ENCODE results near the gene PPP1R3G.
A peak's percentile ranks its signal among the peaks of the same experiment; 100 is the strongest.
"Not testable (repeated sequence)": the region's sequence is repeated elsewhere in the genome, so short reads cannot be mapped to it uniquely, and the experiment has no call there.

PPP1R3G gene

GRCh38 chr6:5060439-5060838 is 24.7 kb upstream of the PPP1R3G start:
- H3K4me1 Mint-ChIP-seq; H3K27ac Mint-ChIP-seq; ATAC-seq; H3K4me3 Mint-ChIP-seq; H3K36me3 Mint-ChIP-seq; DNase-seq (ENCODE audit: low spot score in 2 of 2); H3K9me3 Mint-ChIP-seq: not testable (repeated sequence)

DNA sequence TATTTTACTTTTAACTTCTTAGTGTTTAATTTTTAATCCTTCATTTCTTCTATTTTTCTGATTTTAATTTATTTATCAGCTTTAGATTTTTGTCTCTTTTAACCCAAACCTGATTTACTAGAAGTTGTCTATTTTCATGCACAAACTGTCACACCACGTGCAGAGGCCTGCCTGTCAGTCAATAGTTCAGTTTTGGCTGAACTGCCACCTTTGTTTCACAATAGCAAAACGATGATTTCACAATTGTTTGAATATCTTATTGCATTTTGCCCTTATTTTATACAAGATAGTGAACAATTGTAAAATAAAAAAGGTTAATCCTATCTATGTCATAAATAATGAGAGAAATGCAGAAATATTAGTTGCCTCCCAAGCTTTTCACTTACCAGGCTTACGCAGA is 24.0 kb upstream of the PPP1R3G start:
- no peak overlapping the region for H3K27ac Mint-ChIP-seq
- no peak for DNase-seq (ENCODE audit: low spot score in 2 of 2)
- H3K36me3 Mint-ChIP-seq = peaks cover 4% of the 10 kb centered on the region
- ATAC-seq = no peak
- H3K9me3 Mint-ChIP-seq = no peaks in the 10 kb centered on the region
- no peaks in the 10 kb centered on the region for H3K4me1 Mint-ChIP-seq
- no peak overlapping the region for H3K4me3 Mint-ChIP-seq

DNA sequence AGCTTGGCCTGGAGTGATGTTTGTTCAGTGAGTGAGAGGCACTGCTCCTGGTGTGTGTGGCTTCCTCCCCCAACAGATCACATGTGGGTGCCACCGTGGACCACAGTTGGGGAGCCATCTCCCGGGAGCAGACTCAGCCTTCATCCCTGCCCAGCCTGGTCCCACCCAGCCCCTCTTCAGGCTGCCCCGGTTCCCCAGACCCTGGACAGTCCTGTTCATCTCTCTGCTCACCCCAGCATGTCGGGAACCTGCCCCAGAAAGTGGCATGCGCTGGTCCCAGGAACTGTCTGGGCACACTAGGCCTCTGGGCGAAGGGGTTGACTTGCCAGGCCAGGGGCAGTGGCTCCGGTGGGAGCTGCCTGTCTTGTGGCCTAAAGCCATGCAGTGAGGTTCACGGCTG is 21.5 kb upstream of the PPP1R3G start:
- no peak overlapping the region for H3K27ac Mint-ChIP-seq
- DNase-seq (ENCODE audit: low spot score in 2 of 2) (no peak), ATAC-seq (no peak)
- H3K4me1 Mint-ChIP-seq = no peaks in the 10 kb centered on the region
- H3K4me3 Mint-ChIP-seq = no peak overlapping the region
- no peaks in the 10 kb centered on the region for H3K36me3 Mint-ChIP-seq
- peaks cover 2% of the 10 kb centered on the region for H3K9me3 Mint-ChIP-seq

DNA sequence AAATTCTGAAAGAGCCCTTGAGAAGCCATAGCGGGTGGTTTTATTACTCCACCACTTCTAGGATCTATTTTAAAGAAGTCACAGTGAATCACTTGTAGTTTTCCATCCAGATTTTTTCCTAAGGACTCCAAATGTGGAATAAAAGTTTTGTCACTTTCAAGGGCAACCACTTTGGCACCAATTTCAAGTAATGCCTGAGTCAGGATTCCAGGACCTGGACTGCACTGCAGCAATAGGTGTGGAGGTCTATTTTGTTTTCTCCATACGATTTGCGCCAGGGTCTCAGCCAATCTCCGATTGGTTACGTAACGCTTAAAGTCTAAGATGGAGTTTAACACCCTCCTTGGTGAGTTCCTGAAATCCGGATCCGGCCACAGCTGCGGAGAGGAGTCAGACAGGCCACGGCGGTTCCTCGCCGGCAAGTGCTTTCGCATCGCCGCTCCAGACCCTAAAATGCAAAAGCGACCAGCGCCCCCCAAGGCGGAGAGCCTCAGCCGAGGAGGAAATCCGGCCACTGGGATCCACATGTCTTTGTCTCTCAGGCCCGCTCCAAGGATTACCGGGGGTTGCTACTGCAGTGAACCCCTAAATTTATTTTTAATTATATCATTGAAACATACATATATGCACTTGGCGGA is 18.6 kb upstream of the PPP1R3G start:
- Mint-ChIP-seq H3K4me1 (no peaks in the 10 kb centered on the region), H3K36me3 (no peaks in the 10 kb centered on the region), H3K4me3 (no peak overlapping the region), H3K27ac (no peak overlapping the region), H3K9me3 (peaks cover 2% of the 10 kb centered on the region)
- ATAC-seq (no peak), DNase-seq (ENCODE audit: low spot score in 2 of 2) (no peak)

- DNase-seq (ENCODE audit: low spot score in 2 of 2) (no peak), ATAC-seq (no peak)
- Mint-ChIP-seq H3K27ac (no peak overlapping the region), H3K36me3 (no peaks in the 10 kb centered on the region), H3K9me3 (peaks cover 2% of the 10 kb centered on the region), H3K4me3 (no peak overlapping the region), H3K4me1 (no peaks in the 10 kb centered on the region)
These were observed 17.8 kb upstream of the PPP1R3G start for GRCh38 chr6:5067305-5067704.

GRCh38 chr6:5068153-5068751 is 16.9 kb upstream of the PPP1R3G start:
- Mint-ChIP-seq H3K4me3 (no peak overlapping the region), H3K27ac (no peak overlapping the region), H3K4me1 (no peaks in the 10 kb centered on the region), H3K36me3 (no peaks in the 10 kb centered on the region), H3K9me3 (peaks cover 2% of the 10 kb centered on the region)
- ATAC-seq = no peak
- DNase-seq (ENCODE audit: low spot score in 2 of 2) = no peak

- H3K4me3 Mint-ChIP-seq = no peak overlapping the region
- no peaks in the 10 kb centered on the region for H3K4me1 Mint-ChIP-seq
- H3K9me3 Mint-ChIP-seq = peaks cover 2% of the 10 kb centered on the region
- no peaks in the 10 kb centered on the region for H3K36me3 Mint-ChIP-seq
- ATAC-seq = no peak
- DNase-seq (ENCODE audit: low spot score in 2 of 2) = no peak
- H3K27ac Mint-ChIP-seq = no peak overlapping the region
These were observed 13.9 kb upstream of the PPP1R3G start for GRCh38 chr6:5071216-5071615.

GRCh38 chr6:5072440-5072839 is 12.7 kb upstream of the PPP1R3G start:
- ATAC-seq (peak; percentile 26), DNase-seq (ENCODE audit: low spot score in 2 of 2) (no peak)
- Mint-ChIP-seq H3K9me3 (peaks cover under 1% of the 10 kb centered on the region), H3K4me1 (no peaks in the 10 kb centered on the region), H3K36me3 (no peaks in the 10 kb centered on the region), H3K27ac (no peak overlapping the region), H3K4me3 (no peak overlapping the region)

DNA sequence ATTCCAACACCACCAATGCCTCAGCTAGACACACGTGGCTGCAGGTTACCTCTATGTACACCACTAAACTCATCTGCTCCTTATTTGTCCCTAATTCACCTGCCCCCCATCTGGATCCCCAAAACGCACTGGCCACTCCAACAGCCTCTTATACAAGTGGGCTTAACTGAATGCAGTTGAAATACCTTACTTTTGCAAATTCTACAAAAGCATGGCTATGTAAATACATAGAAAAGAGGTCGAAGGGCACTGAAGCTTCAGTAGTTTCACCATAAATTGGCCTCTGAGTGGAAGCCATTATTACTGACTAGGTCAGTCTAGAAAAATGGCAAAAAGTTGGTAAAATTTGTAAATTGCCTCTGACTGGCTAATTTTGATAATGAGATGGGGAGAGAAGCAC is 11.1 kb upstream of the PPP1R3G start:
- DNase-seq (ENCODE audit: low spot score in 2 of 2) (no peak), ATAC-seq (no peak)
- no peaks in the 10 kb centered on the region for H3K36me3 Mint-ChIP-seq
- no peaks in the 10 kb centered on the region for H3K9me3 Mint-ChIP-seq
- H3K4me1 Mint-ChIP-seq = no peaks in the 10 kb centered on the region
- no peak overlapping the region for H3K4me3 Mint-ChIP-seq
- no peak overlapping the region for H3K27ac Mint-ChIP-seq

DNA sequence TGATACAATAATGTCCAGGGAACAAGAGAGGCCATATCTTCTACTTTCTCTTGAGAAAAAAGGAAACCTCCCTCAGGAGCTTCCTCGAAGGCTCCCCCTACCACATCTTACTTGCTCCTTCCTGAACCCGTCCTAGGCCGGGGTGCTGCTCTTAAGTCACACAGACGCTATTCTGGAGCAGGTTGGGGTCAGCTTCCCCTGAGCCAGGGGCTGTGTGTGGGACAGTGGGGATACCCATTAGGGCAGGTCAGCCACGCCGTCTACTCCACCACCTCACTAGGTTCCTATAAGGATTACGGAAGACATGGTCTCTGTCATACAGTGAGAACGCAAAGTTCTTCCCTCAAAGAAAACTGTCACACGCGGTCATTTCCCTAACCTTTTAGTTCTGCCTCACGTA is 8.2 kb upstream of the PPP1R3G start:
- no peak for ATAC-seq

DNA sequence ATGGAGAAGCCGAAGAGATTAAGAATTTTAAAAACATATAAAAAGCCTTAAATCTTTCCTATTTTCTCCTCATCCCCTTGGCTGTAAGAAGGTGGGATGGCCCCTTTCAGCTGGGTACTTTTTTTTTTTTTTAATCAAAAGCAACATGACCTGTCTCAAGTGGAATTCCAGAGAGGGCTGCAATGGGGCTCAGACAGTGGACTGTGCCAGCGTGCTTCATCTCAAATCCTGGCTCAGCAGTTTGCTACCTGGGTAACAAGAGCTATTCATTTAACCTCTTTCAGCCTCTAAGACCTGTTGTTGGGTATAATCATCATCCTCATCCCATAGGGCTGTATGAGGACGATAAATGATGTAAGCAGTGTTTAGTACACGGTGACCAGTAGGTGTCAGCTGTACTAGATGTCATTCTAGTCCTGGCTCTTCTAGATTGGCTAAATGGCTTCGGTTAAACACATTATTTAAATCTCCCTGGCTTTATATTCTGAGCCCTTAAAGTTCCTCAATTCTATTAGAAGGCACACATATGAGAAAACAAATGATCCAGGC is 6.9 kb upstream of the PPP1R3G start:
- DNase-seq (ENCODE audit: low spot score in 2 of 2) = no peak
- Mint-ChIP-seq H3K27ac (no peak overlapping the region), H3K9me3 (no peaks in the 10 kb centered on the region), H3K36me3 (no peaks in the 10 kb centered on the region), H3K4me3 (no peak overlapping the region), H3K4me1 (no peaks in the 10 kb centered on the region)
- no peak for ATAC-seq

More for the DNA sequence above, 8.2 kb upstream of the PPP1R3G start:
- no peak for DNase-seq (ENCODE audit: low spot score in 2 of 2)
- no peak overlapping the region for H3K27ac Mint-ChIP-seq
- no peaks in the 10 kb centered on the region for H3K36me3 Mint-ChIP-seq
- H3K4me3 Mint-ChIP-seq = no peak overlapping the region
- H3K9me3 Mint-ChIP-seq = no peaks in the 10 kb centered on the region
- H3K4me1 Mint-ChIP-seq = no peaks in the 10 kb centered on the region

DNA sequence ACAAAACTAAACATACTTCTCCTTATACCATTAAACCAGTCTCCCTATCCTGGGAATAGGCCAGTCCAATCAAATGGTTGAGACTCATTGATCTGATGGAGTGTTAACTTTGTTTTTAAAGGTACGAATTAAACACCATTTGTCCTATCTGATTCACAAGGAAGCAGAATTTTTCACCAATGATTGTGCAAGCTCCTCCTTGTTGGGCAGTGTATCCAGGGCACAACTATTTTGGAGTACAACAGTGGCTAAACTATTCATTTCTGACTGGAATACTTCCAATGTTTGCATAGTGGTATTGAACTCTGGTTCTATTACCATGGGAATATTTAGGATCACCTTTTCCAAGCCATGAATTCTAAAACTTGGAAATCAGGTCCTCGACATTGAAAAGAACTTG is 5.4 kb upstream of the PPP1R3G start:
- no peak overlapping the region for H3K4me3 Mint-ChIP-seq
- no peaks in the 10 kb centered on the region for H3K4me1 Mint-ChIP-seq
- ATAC-seq (no peak), DNase-seq (ENCODE audit: low spot score in 2 of 2) (no peak)
- H3K27ac Mint-ChIP-seq = no peak overlapping the region
- no peaks in the 10 kb centered on the region for H3K36me3 Mint-ChIP-seq
- no peaks in the 10 kb centered on the region for H3K9me3 Mint-ChIP-seq

- Mint-ChIP-seq H3K4me3 (no peak overlapping the region), H3K27ac (no peak overlapping the region), H3K9me3 (no peaks in the 10 kb centered on the region), H3K36me3 (no peaks in the 10 kb centered on the region), H3K4me1 (no peaks in the 10 kb centered on the region)
- ATAC-seq (no peak), DNase-seq (ENCODE audit: low spot score in 2 of 2) (no peak)
These were observed 4.6 kb upstream of the PPP1R3G start for GRCh38 chr6:5080574-5080973.

- DNase-seq (ENCODE audit: low spot score in 2 of 2) (no peak), ATAC-seq (no peak)
- no peak overlapping the region for H3K4me3 Mint-ChIP-seq
- H3K4me1 Mint-ChIP-seq = no peaks in the 10 kb centered on the region
- no peaks in the 10 kb centered on the region for H3K9me3 Mint-ChIP-seq
- H3K27ac Mint-ChIP-seq = no peak overlapping the region
- no peaks in the 10 kb centered on the region for H3K36me3 Mint-ChIP-seq
These were observed 4.0 kb upstream of the PPP1R3G start for GRCh38 chr6:5081182-5081581.

GRCh38 chr6:5081955-5082354 is 3.2 kb upstream of the PPP1R3G start:
- Mint-ChIP-seq H3K36me3 (no peaks in the 10 kb centered on the region), H3K9me3 (no peaks in the 10 kb centered on the region), H3K4me3 (no peak overlapping the region), H3K27ac (no peak overlapping the region), H3K4me1 (no peaks in the 10 kb centered on the region)
- ATAC-seq (no peak), DNase-seq (ENCODE audit: low spot score in 2 of 2) (no peak)

DNA sequence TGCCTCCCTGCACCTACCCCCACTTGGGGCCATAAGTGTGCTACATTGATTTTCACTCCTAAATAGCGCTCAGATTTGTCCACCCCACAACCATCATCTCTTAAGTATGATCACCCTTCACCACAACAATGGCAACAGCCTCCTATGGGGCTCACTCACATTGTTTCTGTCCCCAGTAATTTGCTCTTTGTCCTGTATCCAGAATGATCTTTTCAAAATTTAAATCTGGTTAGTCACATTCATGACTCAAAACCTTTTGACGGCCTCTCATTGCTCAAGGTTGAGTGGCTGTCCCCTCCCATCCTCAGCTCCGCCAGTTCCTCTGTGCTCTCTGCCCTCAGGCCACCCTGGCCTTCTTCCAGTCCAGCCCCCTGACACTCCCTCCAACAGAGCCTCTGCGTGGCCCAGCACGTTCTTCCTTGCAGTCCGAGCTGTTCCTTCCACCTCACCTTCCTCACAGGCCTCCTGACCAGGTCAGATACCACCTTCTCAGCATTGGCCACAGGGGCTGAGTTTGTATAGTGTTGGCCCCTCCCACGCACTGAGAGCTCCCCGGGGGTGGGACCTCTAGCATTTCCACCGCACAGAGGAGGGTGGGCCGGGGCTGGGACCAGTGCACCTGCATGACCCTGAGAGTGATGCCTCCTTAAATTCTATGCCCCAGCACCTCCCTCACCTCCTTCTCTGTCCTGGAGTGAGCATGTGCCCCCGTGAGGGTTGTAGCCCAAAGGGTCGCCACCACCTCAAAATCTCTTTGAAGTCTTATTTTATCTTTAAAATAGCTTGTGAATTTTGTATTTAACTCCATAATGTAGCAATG is 2.4 kb upstream of the PPP1R3G start:
- Mint-ChIP-seq H3K36me3 (no peaks in the 10 kb centered on the region), H3K9me3 (no peaks in the 10 kb centered on the region), H3K4me3 (no peak overlapping the region), H3K4me1 (no peaks in the 10 kb centered on the region), H3K27ac (no peak overlapping the region)
- ATAC-seq (no peak), DNase-seq (ENCODE audit: low spot score in 2 of 2) (no peak)
